H9 (cell line): ENCODE measurements around the gene SCRG1. TPM values are rescaled to one million over a fixed set of nuclear protein-coding genes. Genes with fewer than 3 reads are reported as not detected.

Experiments used
- DNase-seq: peaks from one replicate; pipeline ENCODE4 v3.0.0-alpha.2; 2017
- H2AFZ ChIP-seq: one replicate; pipeline ENCODE4 v1.6.1; 2013; ENCODE audit warnings: mild to moderate bottlenecking, low read length, control low read depth, moderate library complexity
- H2AK5ac ChIP-seq: 2 replicates; pipeline ENCODE4 v1.6.1; 2013; ENCODE audit warnings: low read length, control low read depth, mixed read lengths; ENCODE audit not compliant: insufficient read length
- H2BK120ac ChIP-seq: one replicate; pipeline ENCODE4 v1.6.1; 2013; ENCODE audit warnings: low read depth, mild to moderate bottlenecking, low read length, control low read depth, inconsistent platforms; ENCODE audit not compliant: poor library complexity, severe bottlenecking
- H2BK12ac ChIP-seq: 2 replicates; pipeline ENCODE4 v1.6.1; 2013; ENCODE audit warnings: low read length, control low read depth, mixed read lengths, low read depth; ENCODE audit not compliant: insufficient read length
- H2BK15ac ChIP-seq: 2 replicates; pipeline ENCODE4 v1.6.1; 2013; ENCODE audit warnings: low read depth, low read length, control low read depth
- H2BK20ac ChIP-seq: one replicate; pipeline ENCODE4 v1.6.1; 2013; ENCODE audit warnings: low read depth, mild to moderate bottlenecking, low read length, control low read depth, inconsistent platforms; ENCODE audit not compliant: poor library complexity, severe bottlenecking
- H2BK5ac ChIP-seq: 2 replicates; pipeline ENCODE4 v1.6.1; 2013; ENCODE audit warnings: low read length, control low read depth, mixed read lengths; ENCODE audit not compliant: insufficient read length
- H3K14ac ChIP-seq: 2 replicates; pipeline ENCODE4 v1.6.1; 2013; ENCODE audit warnings: low read length, control low read depth; ENCODE audit not compliant: insufficient read depth
- H3K18ac ChIP-seq: 2 replicates; pipeline ENCODE4 v1.6.1; 2013; ENCODE audit warnings: low read depth, mild to moderate bottlenecking, mixed read lengths, low read length, control low read depth; ENCODE audit not compliant: insufficient read length
- H3K23ac ChIP-seq: 2 replicates; pipeline ENCODE4 v1.6.1; 2013; ENCODE audit warnings: low read length, control low read depth, mixed read lengths, low read depth; ENCODE audit not compliant: insufficient read length
- H3K23me2 ChIP-seq: 2 replicates; pipeline ENCODE4 v1.6.1; 2013; ENCODE audit warnings: low read depth, mild to moderate bottlenecking, mixed read lengths, low read length, control low read depth; ENCODE audit not compliant: insufficient read length, poor library complexity, severe bottlenecking
- H3K27ac ChIP-seq: 2 replicates; pipeline ENCODE4 v1.5.1; 2013; ENCODE audit warnings: low read length, control low read depth, mixed read lengths, low read depth; ENCODE audit not compliant: insufficient read length
- H3K27me3 ChIP-seq: 2 replicates; pipeline ENCODE4 v1.6.1; 2013; ENCODE audit warnings: low read length, control low read depth, inconsistent platforms; ENCODE audit not compliant: insufficient read depth
- H3K4ac ChIP-seq: 2 replicates; pipeline ENCODE4 v1.6.1; 2013; ENCODE audit warnings: low read depth, mild to moderate bottlenecking, control low read depth, inconsistent platforms, low read length, moderate library complexity
- H3K4me1 ChIP-seq: 2 replicates; pipeline ENCODE4 v1.6.1; 2013; ENCODE audit warnings: low read length, control low read depth, inconsistent platforms; ENCODE audit not compliant: insufficient read depth
- H3K4me2 ChIP-seq: 2 replicates; pipeline ENCODE4 v1.6.1; 2013; ENCODE audit warnings: low read length, control low read depth, mixed read lengths; ENCODE audit not compliant: insufficient read length, insufficient read depth
- H3K56ac ChIP-seq: 2 replicates; pipeline ENCODE4 v1.6.1; 2013; ENCODE audit warnings: low read depth, mild to moderate bottlenecking, mixed read lengths, low read length, control low read depth; ENCODE audit not compliant: insufficient read length
- H3K79me1 ChIP-seq: 2 replicates; pipeline ENCODE4 v1.6.1; 2013; ENCODE audit warnings: low read depth, mild to moderate bottlenecking, moderate library complexity, low read length, control low read depth, inconsistent platforms; ENCODE audit not compliant: insufficient read depth, poor library complexity, severe bottlenecking
- H3K79me2 ChIP-seq: 2 replicates; pipeline ENCODE4 v1.6.1; 2013; ENCODE audit warnings: low read length, control low read depth, inconsistent platforms; ENCODE audit not compliant: insufficient read depth
- H3K9ac ChIP-seq: 2 replicates; pipeline ENCODE4 v1.6.1; 2013; ENCODE audit warnings: low read length, control low read depth, mixed read lengths; ENCODE audit not compliant: insufficient read length; ENCODE audit errors: extremely low read depth
- H3K9me3 ChIP-seq: one replicate; pipeline ENCODE4 v1.6.1; 2013; ENCODE audit warnings: low read depth, low read length, inconsistent platforms; ENCODE audit not compliant: control insufficient read depth
- H3T11ph ChIP-seq: one replicate; pipeline ENCODE4 v1.6.1; 2013; ENCODE audit warnings: mild to moderate bottlenecking, low read length, control low read depth, inconsistent platforms
- H4K20me1 ChIP-seq: one replicate; pipeline ENCODE4 v1.6.1; 2013; ENCODE audit not compliant: control insufficient read depth, insufficient read length, insufficient read depth
- H4K5ac ChIP-seq: 2 replicates; pipeline ENCODE4 v1.6.1; 2013; ENCODE audit warnings: low read depth, mild to moderate bottlenecking, mixed read lengths, low read length, control low read depth; ENCODE audit not compliant: insufficient read length
- H4K8ac ChIP-seq: replicated peaks from 2 replicates; pipeline ENCODE4 v1.6.1; 2013; ENCODE audit warnings: low read length, control low read depth, mixed read lengths, low read depth; ENCODE audit not compliant: insufficient read length
- H4K91ac ChIP-seq: 2 replicates; pipeline ENCODE4 v1.6.1; 2013; ENCODE audit warnings: low read depth, mild to moderate bottlenecking, moderate library complexity, mixed read lengths, low read length, control low read depth; ENCODE audit not compliant: insufficient read length
- H3K27ac Mint-ChIP-seq, 3 experiments: 2 replicates in 2 of 3; 3 replicates in 1 of 3; pipeline ENCODE4 v1.8.0; 2020 to 2021; ENCODE audit warnings: mixed read lengths in 3 of 3, mild to moderate bottlenecking in 1 of 3, moderate library complexity in 1 of 3
- H3K27me3 Mint-ChIP-seq: 2 replicates; pipeline ENCODE4 v1.8.0; 2021; ENCODE audit warnings: low read depth, mild to moderate bottlenecking, moderate library complexity, mixed read lengths
- H3K36me3 Mint-ChIP-seq, 3 experiments: 2 replicates in 2 of 3; 3 replicates in 1 of 3; pipeline ENCODE4 v1.8.0; 2020 to 2021; ENCODE audit warnings: low read depth in 3 of 3, mixed read lengths in 3 of 3; ENCODE audit not compliant: insufficient read depth in 1 of 3
- H3K4me1 Mint-ChIP-seq, 2 experiments: 2 replicates each; pipeline ENCODE4 v1.8.0; 2020; ENCODE audit warnings: mixed read lengths in 2 of 2
- H3K4me3 Mint-ChIP-seq, 2 experiments: 2 replicates in 1 of 2; 3 replicates in 1 of 2; pipeline ENCODE4 v1.8.0; 2020 to 2021; ENCODE audit warnings: mild to moderate bottlenecking in 2 of 2, mixed read lengths in 2 of 2, moderate library complexity in 1 of 2
- H3K9me3 Mint-ChIP-seq, 2 experiments: 2 replicates in 1 of 2; 3 replicates in 1 of 2; pipeline ENCODE4 v1.8.0; 2020; ENCODE audit warnings: mild to moderate bottlenecking in 2 of 2, mixed read lengths in 2 of 2, moderate library complexity in 1 of 2
- CTCF ChIP-seq: fragments of 200-600 bp; sonication (generic); conservative IDR thresholded peaks from 3 replicates; pipeline ENCODE4 v1.8.0; 2021; ENCODE audit warnings: antibody characterized with exemption, mild to moderate bottlenecking
- WGBS: extraction: QIAGEN DNeasy Blood & Tissue Kit; methylation state at CpG from one replicate; pipeline ENCODE4 v1.1.7; 2013; ENCODE audit warnings: missing lambda C conversion rate, low lambda C conversion rate, mixed read lengths; ENCODE audit not compliant: insufficient read length; ENCODE audit errors: extremely low coverage; 5-methylcytosine and 5-hydroxymethylcytosine counted together
- total RNA-seq: library from RNA; stranded (reverse); gene quantifications from 2 replicates; pipeline ENCODE4 v1.2.1, GENCODE V29; 2021

SCRG1 gene
- total RNA-seq, 1 experiment from 2014 or later: not detected

- no peak overlapping the region for H3K18ac ChIP-seq
- no peak overlapping the region for H2BK15ac ChIP-seq
- no peak overlapping the region for H3K14ac ChIP-seq
- no peak overlapping the region for H2BK20ac ChIP-seq
- H3K27me3 ChIP-seq: no peaks in the 10 kb centered on the region
- Mint-ChIP-seq H3K27ac (no peak overlapping the region), H3K9me3 (no peaks in the 10 kb centered on the region; a peak in 1 of 5 replicates), H3K27me3 (peaks cover 1% of the 10 kb centered on the region; the same call in 1 of the 2 replicates), H3K36me3 (no peaks in the 10 kb centered on the region), H3K4me3 (no peak overlapping the region), H3K4me1 (no peaks in the 10 kb centered on the region; a peak in 1 of 4 replicates)
- TF ChIP-seq CTCF: no peak
- H3K9me3 ChIP-seq: no peaks in the 10 kb centered on the region
- WGBS: no CpG with 5 or more reads among the region's 2 CpGs
- H4K5ac ChIP-seq: no peak overlapping the region
- H3K79me2 ChIP-seq: no peaks in the 10 kb centered on the region
- no peak overlapping the region for H2BK120ac ChIP-seq
- H2BK5ac ChIP-seq: no peak overlapping the region
- no peaks in the 10 kb centered on the region for H4K20me1 ChIP-seq
- no peak overlapping the region for H2AFZ ChIP-seq
- H3K4me2 ChIP-seq: no peak overlapping the region
- no peak overlapping the region for H3K56ac ChIP-seq
- no peak for DNase-seq
- H3K79me1 ChIP-seq: no peaks in the 10 kb centered on the region
- no peak overlapping the region for H2BK12ac ChIP-seq
- no peaks in the 10 kb centered on the region for H3K23me2 ChIP-seq
- H2AK5ac ChIP-seq: no peak overlapping the region
- H3K4ac ChIP-seq: no peak overlapping the region
- no peak overlapping the region for H4K8ac ChIP-seq
- no peak overlapping the region for H3K27ac ChIP-seq
- no peak overlapping the region for H4K91ac ChIP-seq
- no peak overlapping the region for H3K23ac ChIP-seq
- no peak overlapping the region for H3T11ph ChIP-seq
- no peaks in the 10 kb centered on the region for H3K4me1 ChIP-seq
- no peak overlapping the region for H3K9ac ChIP-seq
Observed at GRCh38 chr4:173426064-173426463, 27.1 kb upstream of the SCRG1 start.
